ENCODE data around the gene NME8. TPM values are rescaled to one million over a fixed set of nuclear protein-coding genes. Genes with fewer than 3 reads are reported as not detected.
A peak's percentile ranks its signal among the peaks of the same experiment; 100 is the strongest.

Gene NME8
- total and polyA plus RNA-seq, 2 experiments from 2014 or later = 0.14 to 1.3 TPM

DNA sequence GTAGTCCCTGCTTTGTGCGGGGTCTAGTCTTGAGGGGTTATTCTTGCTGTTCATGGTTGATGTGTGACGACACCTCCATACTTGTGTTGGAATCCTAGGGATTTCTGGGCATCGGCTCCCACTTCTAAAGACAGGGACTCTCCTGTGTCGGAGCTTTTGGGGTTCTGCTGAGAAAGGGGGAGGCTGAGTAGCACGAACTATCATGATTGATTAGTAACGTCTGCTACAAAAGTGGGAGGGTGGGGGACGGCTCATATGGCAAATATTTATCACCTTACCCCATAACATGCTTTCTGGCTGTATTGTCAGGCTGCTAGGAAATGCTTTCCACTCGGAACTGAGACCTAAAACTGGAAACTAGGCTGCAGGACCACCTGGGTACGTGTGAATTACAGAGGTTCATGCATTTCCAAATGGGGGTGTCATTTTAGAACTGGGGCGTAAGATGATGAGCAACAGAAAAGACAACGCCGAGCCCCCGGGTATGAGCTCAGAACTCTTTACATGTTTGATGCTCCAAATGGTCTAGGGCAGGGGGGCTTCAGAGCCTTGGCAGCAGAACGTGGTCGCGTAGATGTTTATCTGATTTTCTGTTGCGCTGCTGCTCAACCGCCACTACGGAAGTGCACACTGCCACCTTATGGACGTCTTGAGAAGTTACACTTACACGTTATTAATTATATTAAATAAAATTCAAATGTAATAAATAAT, 15.1 kb upstream of the NME8 start:
- Histone ChIP-seq H3K4me1 (ENCODE audit: insufficient read depth) (no peaks in the 10 kb centered on the region), H3K4me3 (no peak overlapping the region; the same call in 1 of the 2 replicates), H3K27me3 (ENCODE audit: insufficient read depth) (no peaks in the 10 kb centered on the region), H3K79me2 (replicated peaks; ENCODE audit: insufficient read depth) (no peaks in the 10 kb centered on the region), H3K9me2 (ENCODE audit: insufficient read depth) (no peaks in the 10 kb centered on the region), H3K4me2 (peak overlapping the region; percentile 58; the same call in 1 of the 2 replicates), H2AFZ (peak overlapping the region; percentile 99), H3K27ac (ENCODE audit: low read depth) (no peak overlapping the region), H3F3A (replicated peaks; ENCODE audit: low read depth) (no peaks in the 10 kb centered on the region), H4K20me1 (replicated peaks; ENCODE audit: insufficient read depth) (no peaks in the 10 kb centered on the region), H3K36me3 (ENCODE audit: insufficient read depth) (no peaks in the 10 kb centered on the region)
- peak; percentile 45; the same call in 2 of the 3 replicates for ATAC-seq
- H3K36me3 Mint-ChIP-seq (ENCODE audit: low read depth) = no peaks in the 10 kb centered on the region
- no peaks in the 10 kb centered on the region for H3K9me3 Mint-ChIP-seq
- peaks cover 5% of the 10 kb centered on the region for H3K27me3 Mint-ChIP-seq (ENCODE audit: insufficient read depth, low read depth, poor library complexity)
- DNase-seq (ENCODE audit: low spot score) = peak; percentile 79
- no peaks in the 10 kb centered on the region; the same call in 1 of the 3 replicates for H3K4me1 Mint-ChIP-seq
- H3K4me3 Mint-ChIP-seq = peak overlapping the region; percentile 47; the same call in 2 of the 3 replicates
- TF ChIP-seq, protein P1, sequence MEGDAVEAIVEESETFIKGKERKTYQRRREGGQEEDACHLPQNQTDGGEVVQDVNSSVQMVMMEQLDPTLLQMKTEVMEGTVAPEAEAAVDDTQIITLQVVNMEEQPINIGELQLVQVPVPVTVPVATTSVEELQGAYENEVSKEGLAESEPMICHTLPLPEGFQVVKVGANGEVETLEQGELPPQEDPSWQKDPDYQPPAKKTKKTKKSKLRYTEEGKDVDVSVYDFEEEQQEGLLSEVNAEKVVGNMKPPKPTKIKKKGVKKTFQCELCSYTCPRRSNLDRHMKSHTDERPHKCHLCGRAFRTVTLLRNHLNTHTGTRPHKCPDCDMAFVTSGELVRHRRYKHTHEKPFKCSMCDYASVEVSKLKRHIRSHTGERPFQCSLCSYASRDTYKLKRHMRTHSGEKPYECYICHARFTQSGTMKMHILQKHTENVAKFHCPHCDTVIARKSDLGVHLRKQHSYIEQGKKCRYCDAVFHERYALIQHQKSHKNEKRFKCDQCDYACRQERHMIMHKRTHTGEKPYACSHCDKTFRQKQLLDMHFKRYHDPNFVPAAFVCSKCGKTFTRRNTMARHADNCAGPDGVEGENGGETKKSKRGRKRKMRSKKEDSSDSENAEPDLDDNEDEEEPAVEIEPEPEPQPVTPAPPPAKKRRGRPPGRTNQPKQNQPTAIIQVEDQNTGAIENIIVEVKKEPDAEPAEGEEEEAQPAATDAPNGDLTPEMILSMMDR (conservative IDR thresholded peaks at IDR 0.05; ENCODE audit: low read depth in 2 of 2) = peak; percentile 67 to 80
- TF ChIP-seq NANOG (IDR thresholded peaks at IDR 0.05; ENCODE audit: borderline replicate concordance) (no peak), STAT1 (IDR thresholded peaks at IDR 0.05; ENCODE audit: unreplicated experiment) (no peak), POLR2AphosphoS5 (IDR thresholded peaks at IDR 0.05; ENCODE audit: low read depth) (no peak), ZNF114 (CRISPR knock-in tag; IDR thresholded peaks at IDR 0.05) (no peak), JUNB (IDR thresholded peaks at IDR 0.05; ENCODE audit: unreplicated experiment) (no peak)
- TF ChIP-seq, protein P2, sequence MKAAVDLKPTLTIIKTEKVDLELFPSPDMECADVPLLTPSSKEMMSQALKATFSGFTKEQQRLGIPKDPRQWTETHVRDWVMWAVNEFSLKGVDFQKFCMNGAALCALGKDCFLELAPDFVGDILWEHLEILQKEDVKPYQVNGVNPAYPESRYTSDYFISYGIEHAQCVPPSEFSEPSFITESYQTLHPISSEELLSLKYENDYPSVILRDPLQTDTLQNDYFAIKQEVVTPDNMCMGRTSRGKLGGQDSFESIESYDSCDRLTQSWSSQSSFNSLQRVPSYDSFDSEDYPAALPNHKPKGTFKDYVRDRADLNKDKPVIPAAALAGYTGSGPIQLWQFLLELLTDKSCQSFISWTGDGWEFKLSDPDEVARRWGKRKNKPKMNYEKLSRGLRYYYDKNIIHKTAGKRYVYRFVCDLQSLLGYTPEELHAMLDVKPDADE (IDR thresholded peaks at IDR 0.05) = no peak
- TF ChIP-seq, protein P3, sequence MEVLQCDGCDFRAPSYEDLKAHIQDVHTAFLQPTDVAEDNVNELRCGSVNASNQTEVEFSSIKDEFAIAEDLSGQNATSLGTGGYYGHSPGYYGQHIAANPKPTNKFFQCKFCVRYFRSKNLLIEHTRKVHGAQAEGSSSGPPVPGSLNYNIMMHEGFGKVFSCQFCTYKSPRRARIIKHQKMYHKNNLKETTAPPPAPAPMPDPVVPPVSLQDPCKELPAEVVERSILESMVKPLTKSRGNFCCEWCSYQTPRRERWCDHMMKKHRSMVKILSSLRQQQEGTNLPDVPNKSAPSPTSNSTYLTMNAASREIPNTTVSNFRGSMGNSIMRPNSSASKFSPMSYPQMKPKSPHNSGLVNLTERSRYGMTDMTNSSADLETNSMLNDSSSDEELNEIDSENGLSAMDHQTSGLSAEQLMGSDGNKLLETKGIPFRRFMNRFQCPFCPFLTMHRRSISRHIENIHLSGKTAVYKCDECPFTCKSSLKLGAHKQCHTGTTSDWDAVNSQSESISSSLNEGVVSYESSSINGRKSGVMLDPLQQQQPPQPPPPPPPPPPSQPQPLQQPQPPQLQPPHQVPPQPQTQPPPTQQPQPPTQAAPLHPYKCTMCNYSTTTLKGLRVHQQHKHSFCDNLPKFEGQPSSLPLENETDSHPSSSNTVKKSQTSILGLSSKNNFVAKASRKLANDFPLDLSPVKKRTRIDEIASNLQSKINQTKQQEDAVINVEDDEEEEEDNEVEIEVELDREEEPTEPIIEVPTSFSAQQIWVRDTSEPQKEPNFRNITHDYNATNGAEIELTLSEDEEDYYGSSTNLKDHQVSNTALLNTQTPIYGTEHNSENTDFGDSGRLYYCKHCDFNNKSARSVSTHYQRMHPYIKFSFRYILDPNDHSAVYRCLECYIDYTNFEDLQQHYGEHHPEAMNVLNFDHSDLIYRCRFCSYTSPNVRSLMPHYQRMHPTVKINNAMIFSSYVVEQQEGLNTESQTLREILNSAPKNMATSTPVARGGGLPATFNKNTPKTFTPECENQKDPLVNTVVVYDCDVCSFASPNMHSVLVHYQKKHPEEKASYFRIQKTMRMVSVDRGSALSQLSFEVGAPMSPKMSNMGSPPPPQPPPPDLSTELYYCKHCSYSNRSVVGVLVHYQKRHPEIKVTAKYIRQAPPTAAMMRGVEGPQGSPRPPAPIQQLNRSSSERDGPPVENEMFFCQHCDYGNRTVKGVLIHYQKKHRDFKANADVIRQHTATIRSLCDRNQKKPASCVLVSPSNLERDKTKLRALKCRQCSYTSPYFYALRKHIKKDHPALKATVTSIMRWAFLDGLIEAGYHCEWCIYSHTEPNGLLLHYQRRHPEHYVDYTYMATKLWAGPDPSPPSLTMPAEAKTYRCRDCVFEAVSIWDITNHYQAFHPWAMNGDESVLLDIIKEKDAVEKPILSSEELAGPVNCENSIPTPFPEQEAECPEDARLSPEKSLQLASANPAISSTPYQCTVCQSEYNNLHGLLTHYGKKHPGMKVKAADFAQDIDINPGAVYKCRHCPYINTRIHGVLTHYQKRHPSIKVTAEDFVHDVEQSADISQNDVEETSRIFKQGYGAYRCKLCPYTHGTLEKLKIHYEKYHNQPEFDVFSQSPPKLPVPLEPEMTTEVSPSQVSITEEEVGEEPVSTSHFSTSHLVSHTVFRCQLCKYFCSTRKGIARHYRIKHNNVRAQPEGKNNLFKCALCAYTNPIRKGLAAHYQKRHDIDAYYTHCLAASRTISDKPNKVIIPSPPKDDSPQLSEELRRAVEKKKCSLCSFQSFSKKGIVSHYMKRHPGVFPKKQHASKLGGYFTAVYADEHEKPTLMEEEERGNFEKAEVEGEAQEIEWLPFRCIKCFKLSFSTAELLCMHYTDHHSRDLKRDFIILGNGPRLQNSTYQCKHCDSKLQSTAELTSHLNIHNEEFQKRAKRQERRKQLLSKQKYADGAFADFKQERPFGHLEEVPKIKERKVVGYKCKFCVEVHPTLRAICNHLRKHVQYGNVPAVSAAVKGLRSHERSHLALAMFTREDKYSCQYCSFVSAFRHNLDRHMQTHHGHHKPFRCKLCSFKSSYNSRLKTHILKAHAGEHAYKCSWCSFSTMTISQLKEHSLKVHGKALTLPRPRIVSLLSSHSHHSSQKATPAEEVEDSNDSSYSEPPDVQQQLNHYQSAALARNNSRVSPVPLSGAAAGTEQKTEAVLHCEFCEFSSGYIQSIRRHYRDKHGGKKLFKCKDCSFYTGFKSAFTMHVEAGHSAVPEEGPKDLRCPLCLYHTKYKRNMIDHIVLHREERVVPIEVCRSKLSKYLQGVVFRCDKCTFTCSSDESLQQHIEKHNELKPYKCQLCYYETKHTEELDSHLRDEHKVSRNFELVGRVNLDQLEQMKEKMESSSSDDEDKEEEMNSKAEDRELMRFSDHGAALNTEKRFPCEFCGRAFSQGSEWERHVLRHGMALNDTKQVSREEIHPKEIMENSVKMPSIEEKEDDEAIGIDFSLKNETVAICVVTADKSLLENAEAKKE (CRISPR knock-in tag; IDR thresholded peaks at IDR 0.05) = no peak
- no peak overlapping the region for H3K27ac Mint-ChIP-seq

Data from GM23338 (cell line).